A549 (cell line): ENCODE data around the gene PCDHGA9. TPM values are rescaled to one million over a fixed set of nuclear protein-coding genes. Genes with fewer than 3 reads are reported as not detected.

Experiments
- ATAC-seq, 2 experiments: fragments of 200-7000 bp in 1 of 2; fragments of >200 bp in 1 of 2; cut with Nextera tagmentation in 1 of 2; cut with Tn5 transposase in 1 of 2; 3 replicates each; pipeline versions ENCODE4 v1.8.0 to v1.9.1; 2018 to 2020; ENCODE audit warnings: mild to moderate bottlenecking in 1 of 2, moderate library complexity in 1 of 2
- CTCF ChIA-PET: fragments of 300-600 bp; sonication (Branson Sonifier 250); formaldehyde crosslinking; extraction: SDS; loops from one replicate; lab custom pipeline; 2021; ENCODE audit warnings: antibody characterized with exemption, inconsistent platforms; lab: Yijun Ruan, JAX
- POLR2A ChIA-PET: fragments of 350-600 bp; formaldehyde crosslinking; extraction: SDS; loops from one replicate; lab custom pipeline; 2021; ENCODE audit warnings: antibody characterized with exemption, inconsistent platforms; lab: Yijun Ruan, JAX
- DNase-seq, 2 experiments: peaks; one replicate each; pipeline versions ENCODE4 v3.0.0 to v3.0.0-alpha.2; 2011 to 2016; ENCODE audit warnings: low read depth in 1 of 2, low spot score in 1 of 2
- FAIRE-seq: peaks from 2 replicates; lab custom pipeline; 2011; peaks lifted over from hg19 to GRCh38; lab: Jason Lieb, UNC
- H3K27ac ChIP-seq, 2 experiments: fragments of >200 bp; sonication (Bioruptor Twin); formaldehyde crosslinking; 3 replicates each; pipeline ENCODE4 v1.5.1; 2016 to 2017
- H3K4me1 ChIP-seq: fragments of >200 bp; sonication (Bioruptor Twin); formaldehyde crosslinking; 3 replicates; pipeline ENCODE4 v1.6.1; 2016
- H3K4me2 ChIP-seq: fragments of >200 bp; sonication (Bioruptor Twin); formaldehyde crosslinking; 3 replicates; pipeline ENCODE4 v1.6.1; 2016
- H3K4me3 ChIP-seq: fragments of >200 bp; sonication (Bioruptor Twin); formaldehyde crosslinking; 3 replicates; pipeline ENCODE4 v1.5.1; 2016
- H3K9me3 ChIP-seq: fragments of >200 bp; sonication (Bioruptor Twin); formaldehyde crosslinking; 3 replicates; pipeline ENCODE4 v1.6.1; 2016
- CBX2 ChIP-seq: fragments of 200-600 bp; sonication (generic); IDR thresholded peaks from 2 replicates; pipeline ENCODE4 v1.6.1; 2016; ENCODE audit warnings: low read depth, mild to moderate bottlenecking, borderline replicate concordance
- FOSL2 ChIP-seq, 2 experiments: fragments of 450-650 bp in 1 of 2; fragments of >200 bp in 1 of 2; sonication (Bioruptor Twin) in 1 of 2; formaldehyde crosslinking; IDR thresholded peaks; 2 replicates each; pipeline versions ENCODE4 v1.5.0 to v1.6.1; 2016 to 2020; ENCODE audit warnings: mild to moderate bottlenecking in 1 of 2, moderate library complexity in 1 of 2
- FOXS1 ChIP-seq: fragments of 250-450 bp; sonication (Bioruptor Pico); IDR thresholded peaks from 2 replicates; pipeline ENCODE4 v1.5.0; 2020; ENCODE audit warnings: mild to moderate bottlenecking, moderate library complexity
- HDAC2 ChIP-seq: fragments of 200-600 bp; sonication (generic); IDR thresholded peaks from 2 replicates; pipeline ENCODE4 v1.6.1; 2016
- HMGXB4 ChIP-seq: fragments of 250-450 bp; sonication (Bioruptor Pico); IDR thresholded peaks from 2 replicates; pipeline ENCODE4 v1.5.0; 2021; ENCODE audit warnings: mild to moderate bottlenecking, moderate library complexity, borderline replicate concordance
- HOXA7 ChIP-seq: fragments of 250-450 bp; sonication (Bioruptor Pico); IDR thresholded peaks from 2 replicates; pipeline ENCODE4 v1.5.0; 2020; ENCODE audit warnings: mild to moderate bottlenecking, moderate library complexity
- HOXB13 ChIP-seq: fragments of 250-450 bp; sonication (Bioruptor Pico); IDR thresholded peaks from 2 replicates; pipeline ENCODE4 v1.5.0; 2020; ENCODE audit warnings: low read depth, mild to moderate bottlenecking, moderate library complexity
- JUN ChIP-seq, 2 experiments: fragments of >200 bp; sonication (Bioruptor Twin); formaldehyde crosslinking; IDR thresholded peaks; 2 replicates in 1 of 2; 3 replicates in 1 of 2; pipeline ENCODE4 v1.6.1; 2016 to 2017
- MAFK ChIP-seq: fragments of 450-650 bp; IDR thresholded peaks from 2 replicates; pipeline ENCODE4 v1.6.1; 2014; ENCODE audit not compliant: partially characterized antibody
- NFE2L2 ChIP-seq: fragments of 150-350 bp; conservative IDR thresholded peaks from 2 replicates; pipeline ENCODE4 v1.6.1; 2014; ENCODE audit warnings: low read length
- NPAS2 ChIP-seq: fragments of 250-450 bp; sonication (Bioruptor Pico); IDR thresholded peaks from 2 replicates; pipeline ENCODE4 v1.8.0; 2022; ENCODE audit warnings: mild to moderate bottlenecking, moderate library complexity, borderline replicate concordance
- RAD21 ChIP-seq, 2 experiments: fragments of >200 bp in 1 of 2; sonication (Bioruptor Twin) in 1 of 2; formaldehyde crosslinking in 1 of 2; IDR thresholded peaks in 1 of 2; conservative IDR thresholded peaks in 1 of 2; 2 replicates in 1 of 2; 3 replicates in 1 of 2; pipeline ENCODE4 v1.6.1; 2012 to 2018; ENCODE audit warnings: inconsistent platforms in 1 of 2
- RCOR1 ChIP-seq: fragments of 150-350 bp; IDR thresholded peaks from 2 replicates; pipeline ENCODE4 v1.6.1; 2014; ENCODE audit warnings: antibody characterized with exemption, low read length, low read depth
- RNF2 ChIP-seq: fragments of 200-600 bp; sonication (generic); IDR thresholded peaks from 2 replicates; pipeline ENCODE4 v1.6.1; 2016; ENCODE audit warnings: low read depth, mild to moderate bottlenecking, antibody characterized with exemption, moderate library complexity, borderline replicate concordance
- SREBF2 ChIP-seq: fragments of 450-650 bp; IDR thresholded peaks from 2 replicates; pipeline ENCODE4 v1.6.1; 2014; ENCODE audit warnings: mild to moderate bottlenecking, moderate library complexity
- TP53 ChIP-seq: fragments of 250-450 bp; sonication (Bioruptor Pico); IDR thresholded peaks from 2 replicates; pipeline ENCODE4 v1.5.0; 2021; ENCODE audit warnings: mild to moderate bottlenecking, moderate library complexity
- WGBS: methylation state at CpG from one replicate; pipeline ENCODE4 v1.1.6; 2017; ENCODE audit errors: missing lambda C conversion rate; 5-methylcytosine and 5-hydroxymethylcytosine counted together
- polyA plus RNA-seq, 4 experiments: library from polyadenylated mRNA; depleted of rRNA in 3 of 4; stranded (reverse); fragments of >200 nt; fragmentation: RNase III in 1 of 4; extraction: RNeasy Plus Mini Kit Qiagen cat#74134 plus additional on column Dnase treatment in 1 of 4; gene quantifications; 2 replicates in 3 of 4; 3 replicates in 1 of 4; pipeline ENCODE4 v1.2.3, GENCODE V29; 2011 to 2017
- TF ChIP-seq, protein P1 (sequence below): fragments of >200 bp; sonication (Bioruptor Twin); formaldehyde crosslinking; IDR thresholded peaks from 3 replicates; pipeline ENCODE4 v1.6.1; 2016
- TF ChIP-seq, protein P2 (sequence below): fragments of 150-350 bp; IDR thresholded peaks from 2 replicates; pipeline ENCODE4 v1.6.1; 2014; ENCODE audit warnings: low read depth, mild to moderate bottlenecking, low read length

The PCDHGA9 gene
- polyA plus RNA-seq, 2 of the 4 experiments (the other 2 are of a cell fraction), result 0.03 to 0.22 TPM

DNA sequence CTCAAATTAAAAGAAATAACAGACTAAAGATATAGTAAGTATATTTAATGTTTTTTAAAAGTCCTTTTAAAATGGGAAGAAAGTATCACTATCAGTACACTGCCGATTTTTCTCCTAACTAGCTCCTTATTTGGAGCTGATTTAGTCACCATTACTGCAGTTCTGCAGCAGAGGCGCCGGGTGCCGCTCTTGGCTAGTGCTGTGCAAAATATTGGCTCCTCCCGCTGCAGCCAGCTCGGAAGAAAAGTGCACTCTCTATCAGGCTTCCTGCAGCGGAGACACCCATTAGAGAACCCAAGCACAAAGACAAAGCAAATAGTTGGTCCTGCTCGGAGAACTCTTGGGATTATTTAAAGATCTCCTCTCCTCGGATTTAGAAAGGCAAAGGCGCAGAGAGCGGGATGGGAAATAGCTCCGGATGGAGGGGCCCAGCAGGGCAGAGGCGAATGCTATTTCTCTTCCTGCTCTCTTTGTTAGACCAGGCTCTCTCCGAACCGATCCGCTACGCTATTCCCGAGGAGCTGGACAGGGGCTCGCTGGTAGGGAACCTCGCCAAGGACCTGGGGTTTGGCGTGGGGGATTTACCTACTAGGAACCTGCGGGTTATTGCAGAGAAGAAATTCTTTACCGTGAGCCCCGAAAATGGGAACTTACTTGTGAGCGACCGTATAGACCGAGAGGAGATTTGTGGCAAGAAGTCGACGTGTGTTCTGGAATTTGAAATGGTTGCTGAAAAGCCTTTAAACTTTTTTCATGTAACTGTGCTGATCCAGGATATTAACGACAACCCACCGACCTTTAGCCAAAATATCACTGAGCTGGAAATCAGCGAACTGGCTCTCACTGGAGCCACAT is 32.4 kb upstream of the PCDHGA9 start, which contains the start of gene PCDHGB3 (continued):
- no peak for TF ChIP-seq CBX2
- TF ChIP-seq, protein P1, sequence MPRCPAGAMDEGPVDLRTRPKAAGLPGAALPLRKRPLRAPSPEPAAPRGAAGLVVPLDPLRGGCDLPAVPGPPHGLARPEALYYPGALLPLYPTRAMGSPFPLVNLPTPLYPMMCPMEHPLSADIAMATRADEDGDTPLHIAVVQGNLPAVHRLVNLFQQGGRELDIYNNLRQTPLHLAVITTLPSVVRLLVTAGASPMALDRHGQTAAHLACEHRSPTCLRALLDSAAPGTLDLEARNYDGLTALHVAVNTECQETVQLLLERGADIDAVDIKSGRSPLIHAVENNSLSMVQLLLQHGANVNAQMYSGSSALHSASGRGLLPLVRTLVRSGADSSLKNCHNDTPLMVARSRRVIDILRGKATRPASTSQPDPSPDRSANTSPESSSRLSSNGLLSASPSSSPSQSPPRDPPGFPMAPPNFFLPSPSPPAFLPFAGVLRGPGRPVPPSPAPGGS, result no peak
- TF ChIP-seq, all 56 proteins: peak for 2

DNA sequence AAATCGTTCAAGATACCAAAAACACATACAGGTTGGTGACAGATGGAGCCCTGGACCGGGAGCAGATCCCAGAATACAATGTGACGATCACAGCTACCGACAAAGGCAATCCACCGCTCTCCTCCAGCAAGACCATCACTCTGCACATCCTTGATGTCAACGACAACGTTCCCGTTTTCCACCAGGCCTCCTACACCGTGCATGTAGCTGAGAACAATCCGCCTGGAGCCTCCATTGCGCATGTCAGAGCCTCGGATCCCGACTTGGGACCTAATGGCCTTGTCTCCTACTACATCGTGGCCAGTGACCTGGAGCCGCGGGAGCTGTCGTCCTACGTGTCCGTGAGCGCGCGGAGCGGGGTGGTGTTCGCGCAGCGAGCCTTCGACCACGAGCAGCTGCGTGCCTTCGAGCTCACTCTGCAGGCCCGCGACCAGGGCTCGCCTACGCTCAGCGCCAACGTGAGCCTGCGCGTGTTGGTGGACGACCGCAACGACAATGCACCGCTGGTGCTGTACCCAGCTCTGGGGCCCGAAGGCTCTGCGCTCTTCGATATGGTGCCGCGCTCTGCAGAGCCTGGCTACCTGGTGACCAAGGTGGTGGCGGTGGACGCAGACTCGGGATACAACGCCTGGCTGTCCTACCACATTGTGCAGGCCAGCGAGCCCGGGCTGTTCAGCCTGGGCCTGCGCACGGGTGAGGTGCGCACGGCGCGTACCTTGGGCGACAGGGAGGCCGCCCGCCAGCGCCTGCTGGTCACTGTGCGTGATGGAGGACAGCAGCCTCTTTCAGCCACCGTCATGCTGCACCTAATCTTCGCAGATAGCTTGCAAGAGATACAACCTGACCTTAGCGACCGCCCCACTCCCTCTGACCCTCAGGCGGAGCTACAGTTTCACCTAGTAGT is 30.8 kb upstream of the PCDHGA9 start:
- no peak overlapping the region for H3K4me3 ChIP-seq
- H3K4me1 ChIP-seq, result no peaks in the 10 kb centered on the region
- ATAC-seq, result no peak
- no peak overlapping the region for H3K27ac ChIP-seq
- 76% methylated on average over 49 of the region's 69 CpGs for WGBS
- DNase-seq, result no peak
- peaks cover 48% of the 10 kb centered on the region for H3K9me3 ChIP-seq
- ChIA-PET CTCF (interaction anchor here (1.1 to 3.5 kb wide), 11 partner anchors 14 to 278 kb away, joined by 3 to 21 read pairs (median 16); partner anchors contain the start of genes DIAPH1, PCDHGA1, PCDHGB1 and PCDHGB4), POLR2A (no interaction called here)
- FAIRE-seq, result no peak
- H3K4me2 ChIP-seq, result no peak overlapping the region
- TF ChIP-seq RAD21 (conservative IDR thresholded peaks at IDR 0.05 in 1 of 2, IDR thresholded peaks at IDR 0.05 in 1 of 2) (no peak), RCOR1 (no peak), NPAS2 (CRISPR knock-in tag) (no peak), FOXS1 (CRISPR knock-in tag) (no peak), JUN (IDR thresholded peaks at IDR 0.05) (no peak), RNF2 (no peak), SREBF2 (no peak), HDAC2 (no peak), HOXB13 (CRISPR knock-in tag) (no peak), NFE2L2 (no peak), HOXA7 (CRISPR knock-in tag) (no peak), FOSL2 (IDR thresholded peaks at IDR 0.05) (no peak), FOSL2 (CRISPR knock-in tag; IDR thresholded peaks at IDR 0.05) (no peak), HMGXB4 (CRISPR knock-in tag) (no peak), TP53 (CRISPR knock-in tag) (no peak), MAFK (no peak)
- TF ChIP-seq, protein P2, sequence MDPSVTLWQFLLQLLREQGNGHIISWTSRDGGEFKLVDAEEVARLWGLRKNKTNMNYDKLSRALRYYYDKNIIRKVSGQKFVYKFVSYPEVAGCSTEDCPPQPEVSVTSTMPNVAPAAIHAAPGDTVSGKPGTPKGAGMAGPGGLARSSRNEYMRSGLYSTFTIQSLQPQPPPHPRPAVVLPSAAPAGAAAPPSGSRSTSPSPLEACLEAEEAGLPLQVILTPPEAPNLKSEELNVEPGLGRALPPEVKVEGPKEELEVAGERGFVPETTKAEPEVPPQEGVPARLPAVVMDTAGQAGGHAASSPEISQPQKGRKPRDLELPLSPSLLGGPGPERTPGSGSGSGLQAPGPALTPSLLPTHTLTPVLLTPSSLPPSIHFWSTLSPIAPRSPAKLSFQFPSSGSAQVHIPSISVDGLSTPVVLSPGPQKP, result no peak
